H9 (cell line): ENCODE results near the gene MBD3L3. TPM values are rescaled to one million over a fixed set of nuclear protein-coding genes. Genes with fewer than 3 reads are reported as not detected.
"Not testable (repeated sequence)": the region's sequence is repeated elsewhere in the genome, so short reads cannot be mapped to it uniquely, and the experiment has no call there.

Experiments
- DNase-seq: peaks from one replicate; pipeline ENCODE4 v3.0.0-alpha.2; 2017
- H2AFZ ChIP-seq: one replicate; pipeline ENCODE4 v1.6.1; 2013; ENCODE audit warnings: mild to moderate bottlenecking, low read length, control low read depth, moderate library complexity
- H2AK5ac ChIP-seq: 2 replicates; pipeline ENCODE4 v1.6.1; 2013; ENCODE audit warnings: low read length, control low read depth, mixed read lengths; ENCODE audit not compliant: insufficient read length
- H2BK120ac ChIP-seq: one replicate; pipeline ENCODE4 v1.6.1; 2013; ENCODE audit warnings: low read depth, mild to moderate bottlenecking, low read length, control low read depth, inconsistent platforms; ENCODE audit not compliant: poor library complexity, severe bottlenecking
- H2BK12ac ChIP-seq: 2 replicates; pipeline ENCODE4 v1.6.1; 2013; ENCODE audit warnings: low read length, control low read depth, mixed read lengths, low read depth; ENCODE audit not compliant: insufficient read length
- H2BK15ac ChIP-seq: 2 replicates; pipeline ENCODE4 v1.6.1; 2013; ENCODE audit warnings: low read depth, low read length, control low read depth
- H2BK20ac ChIP-seq: one replicate; pipeline ENCODE4 v1.6.1; 2013; ENCODE audit warnings: low read depth, mild to moderate bottlenecking, low read length, control low read depth, inconsistent platforms; ENCODE audit not compliant: poor library complexity, severe bottlenecking
- H2BK5ac ChIP-seq: 2 replicates; pipeline ENCODE4 v1.6.1; 2013; ENCODE audit warnings: low read length, control low read depth, mixed read lengths; ENCODE audit not compliant: insufficient read length
- H3K14ac ChIP-seq: 2 replicates; pipeline ENCODE4 v1.6.1; 2013; ENCODE audit warnings: low read length, control low read depth; ENCODE audit not compliant: insufficient read depth
- H3K18ac ChIP-seq: 2 replicates; pipeline ENCODE4 v1.6.1; 2013; ENCODE audit warnings: low read depth, mild to moderate bottlenecking, mixed read lengths, low read length, control low read depth; ENCODE audit not compliant: insufficient read length
- H3K23ac ChIP-seq: 2 replicates; pipeline ENCODE4 v1.6.1; 2013; ENCODE audit warnings: low read length, control low read depth, mixed read lengths, low read depth; ENCODE audit not compliant: insufficient read length
- H3K23me2 ChIP-seq: 2 replicates; pipeline ENCODE4 v1.6.1; 2013; ENCODE audit warnings: low read depth, mild to moderate bottlenecking, mixed read lengths, low read length, control low read depth; ENCODE audit not compliant: insufficient read length, poor library complexity, severe bottlenecking
- H3K27ac ChIP-seq: 2 replicates; pipeline ENCODE4 v1.5.1; 2013; ENCODE audit warnings: low read length, control low read depth, mixed read lengths, low read depth; ENCODE audit not compliant: insufficient read length
- H3K27me3 ChIP-seq: 2 replicates; pipeline ENCODE4 v1.6.1; 2013; ENCODE audit warnings: low read length, control low read depth, inconsistent platforms; ENCODE audit not compliant: insufficient read depth
- H3K4ac ChIP-seq: 2 replicates; pipeline ENCODE4 v1.6.1; 2013; ENCODE audit warnings: low read depth, mild to moderate bottlenecking, control low read depth, inconsistent platforms, low read length, moderate library complexity
- H3K4me1 ChIP-seq: 2 replicates; pipeline ENCODE4 v1.6.1; 2013; ENCODE audit warnings: low read length, control low read depth, inconsistent platforms; ENCODE audit not compliant: insufficient read depth
- H3K4me2 ChIP-seq: 2 replicates; pipeline ENCODE4 v1.6.1; 2013; ENCODE audit warnings: low read length, control low read depth, mixed read lengths; ENCODE audit not compliant: insufficient read length, insufficient read depth
- H3K56ac ChIP-seq: 2 replicates; pipeline ENCODE4 v1.6.1; 2013; ENCODE audit warnings: low read depth, mild to moderate bottlenecking, mixed read lengths, low read length, control low read depth; ENCODE audit not compliant: insufficient read length
- H3K79me1 ChIP-seq: 2 replicates; pipeline ENCODE4 v1.6.1; 2013; ENCODE audit warnings: low read depth, mild to moderate bottlenecking, moderate library complexity, low read length, control low read depth, inconsistent platforms; ENCODE audit not compliant: insufficient read depth, poor library complexity, severe bottlenecking
- H3K79me2 ChIP-seq: 2 replicates; pipeline ENCODE4 v1.6.1; 2013; ENCODE audit warnings: low read length, control low read depth, inconsistent platforms; ENCODE audit not compliant: insufficient read depth
- H3K9ac ChIP-seq: 2 replicates; pipeline ENCODE4 v1.6.1; 2013; ENCODE audit warnings: low read length, control low read depth, mixed read lengths; ENCODE audit not compliant: insufficient read length; ENCODE audit errors: extremely low read depth
- H3K9me3 ChIP-seq: one replicate; pipeline ENCODE4 v1.6.1; 2013; ENCODE audit warnings: low read depth, low read length, inconsistent platforms; ENCODE audit not compliant: control insufficient read depth
- H3T11ph ChIP-seq: one replicate; pipeline ENCODE4 v1.6.1; 2013; ENCODE audit warnings: mild to moderate bottlenecking, low read length, control low read depth, inconsistent platforms
- H4K20me1 ChIP-seq: one replicate; pipeline ENCODE4 v1.6.1; 2013; ENCODE audit not compliant: control insufficient read depth, insufficient read length, insufficient read depth
- H4K5ac ChIP-seq: 2 replicates; pipeline ENCODE4 v1.6.1; 2013; ENCODE audit warnings: low read depth, mild to moderate bottlenecking, mixed read lengths, low read length, control low read depth; ENCODE audit not compliant: insufficient read length
- H4K8ac ChIP-seq: replicated peaks from 2 replicates; pipeline ENCODE4 v1.6.1; 2013; ENCODE audit warnings: low read length, control low read depth, mixed read lengths, low read depth; ENCODE audit not compliant: insufficient read length
- H4K91ac ChIP-seq: 2 replicates; pipeline ENCODE4 v1.6.1; 2013; ENCODE audit warnings: low read depth, mild to moderate bottlenecking, moderate library complexity, mixed read lengths, low read length, control low read depth; ENCODE audit not compliant: insufficient read length
- H3K27ac Mint-ChIP-seq, 3 experiments: 2 replicates in 2 of 3; 3 replicates in 1 of 3; pipeline ENCODE4 v1.8.0; 2020 to 2021; ENCODE audit warnings: mixed read lengths in 3 of 3, mild to moderate bottlenecking in 1 of 3, moderate library complexity in 1 of 3
- H3K27me3 Mint-ChIP-seq: 2 replicates; pipeline ENCODE4 v1.8.0; 2021; ENCODE audit warnings: low read depth, mild to moderate bottlenecking, moderate library complexity, mixed read lengths
- H3K36me3 Mint-ChIP-seq, 3 experiments: 2 replicates in 2 of 3; 3 replicates in 1 of 3; pipeline ENCODE4 v1.8.0; 2020 to 2021; ENCODE audit warnings: low read depth in 3 of 3, mixed read lengths in 3 of 3; ENCODE audit not compliant: insufficient read depth in 1 of 3
- H3K4me1 Mint-ChIP-seq, 2 experiments: 2 replicates each; pipeline ENCODE4 v1.8.0; 2020; ENCODE audit warnings: mixed read lengths in 2 of 2
- H3K4me3 Mint-ChIP-seq, 2 experiments: 2 replicates in 1 of 2; 3 replicates in 1 of 2; pipeline ENCODE4 v1.8.0; 2020 to 2021; ENCODE audit warnings: mild to moderate bottlenecking in 2 of 2, mixed read lengths in 2 of 2, moderate library complexity in 1 of 2
- H3K9me3 Mint-ChIP-seq, 2 experiments: 2 replicates in 1 of 2; 3 replicates in 1 of 2; pipeline ENCODE4 v1.8.0; 2020; ENCODE audit warnings: mild to moderate bottlenecking in 2 of 2, mixed read lengths in 2 of 2, moderate library complexity in 1 of 2
- WGBS: extraction: QIAGEN DNeasy Blood & Tissue Kit; methylation state at CpG from one replicate; pipeline ENCODE4 v1.1.7; 2013; ENCODE audit warnings: missing lambda C conversion rate, low lambda C conversion rate, mixed read lengths; ENCODE audit not compliant: insufficient read length; ENCODE audit errors: extremely low coverage; 5-methylcytosine and 5-hydroxymethylcytosine counted together
- total RNA-seq: library from RNA; stranded (reverse); gene quantifications from 2 replicates; pipeline ENCODE4 v1.2.1, GENCODE V29; 2021

Gene MBD3L3
- total RNA-seq, 1 experiment from 2014 or later: not detected

GRCh38 chr19:7041563-7041962 is 16.9 kb downstream of the MBD3L3 start:
- H4K5ac ChIP-seq, H3K9ac ChIP-seq, H2AFZ ChIP-seq, H3K23ac ChIP-seq, H3K27ac Mint-ChIP-seq, H3K9me3 ChIP-seq, H3K27me3 ChIP-seq, H2BK12ac ChIP-seq, H3K79me2 ChIP-seq, H2AK5ac ChIP-seq, H3K56ac ChIP-seq, H2BK5ac ChIP-seq, H3K4me2 ChIP-seq, H3T11ph ChIP-seq, H3K36me3 Mint-ChIP-seq, H4K8ac ChIP-seq, H2BK15ac ChIP-seq, H3K4me3 Mint-ChIP-seq, H4K91ac ChIP-seq, H3K14ac ChIP-seq, H3K79me1 ChIP-seq, H3K27me3 Mint-ChIP-seq, H3K9me3 Mint-ChIP-seq, H2BK120ac ChIP-seq, H3K27ac ChIP-seq, H3K23me2 ChIP-seq, H3K4ac ChIP-seq, H3K4me1 Mint-ChIP-seq, H2BK20ac ChIP-seq, DNase-seq, H3K4me1 ChIP-seq, H3K18ac ChIP-seq, H4K20me1 ChIP-seq: not testable (repeated sequence)
- WGBS: no CpG with 5 or more reads among the region's 2 CpGs

- not testable (repeated sequence) for H3K9me3 Mint-ChIP-seq, H3K18ac ChIP-seq, H2BK5ac ChIP-seq, H3K23ac ChIP-seq, H2BK120ac ChIP-seq, H2BK20ac ChIP-seq, H3K27ac Mint-ChIP-seq, H4K5ac ChIP-seq, H3K4me1 ChIP-seq, H4K8ac ChIP-seq, DNase-seq, H3K4me1 Mint-ChIP-seq, H2BK12ac ChIP-seq, H3K9me3 ChIP-seq, H4K91ac ChIP-seq, H3K56ac ChIP-seq, H2AK5ac ChIP-seq, H3K14ac ChIP-seq, H2BK15ac ChIP-seq, H3K79me2 ChIP-seq, H3K36me3 Mint-ChIP-seq, H3K23me2 ChIP-seq, H3T11ph ChIP-seq, H3K4me3 Mint-ChIP-seq, H3K27me3 Mint-ChIP-seq, H3K27me3 ChIP-seq, H3K4ac ChIP-seq, H3K4me2 ChIP-seq, H2AFZ ChIP-seq, H4K20me1 ChIP-seq, H3K27ac ChIP-seq, H3K9ac ChIP-seq, H3K79me1 ChIP-seq
- WGBS: no CpG with 5 or more reads among the region's 9 CpGs
Observed at GRCh38 chr19:7040079-7040478, 18.4 kb downstream of the MBD3L3 start, which contains the start of gene MBD3L4. Gene MBD3L4 (minus strand): TSS chr19:7040179. CDS start chr19:7040144, 35 bp downstream.
